ENCODE data around the gene SLC15A5. TPM values are rescaled to one million over a fixed set of nuclear protein-coding genes. Genes with fewer than 3 reads are reported as not detected.

SLC15A5 gene
- total RNA-seq, 1 experiment from 2014 or later: not detected

DNA sequence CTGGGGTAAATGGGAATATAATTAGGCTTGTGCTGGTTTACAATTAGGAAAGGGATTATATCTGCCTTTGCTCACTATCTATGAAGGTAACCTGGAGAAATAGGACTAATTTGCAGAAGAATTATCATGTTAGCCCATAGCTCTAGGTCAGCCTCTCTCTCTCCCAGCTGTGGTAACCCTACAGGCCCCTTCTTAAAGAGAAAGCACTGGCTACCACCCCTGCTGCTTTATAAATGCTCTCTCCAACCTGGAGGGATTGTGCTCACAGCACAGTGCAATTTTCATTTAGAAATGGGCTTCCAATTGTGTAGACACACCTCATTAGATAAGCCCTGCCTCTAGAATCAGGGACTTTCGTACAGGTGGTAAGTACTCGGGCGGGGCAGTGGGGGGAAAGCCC, 47.3 kb upstream of the SLC15A5 start:
- intact Hi-C loops (cut with micrococcal nuclease; ENCODE audit: unreplicated experiment) (no loop called here), in situ Hi-C loops (cut with HindIII; ENCODE audit: low pct_unique_long_range_greater_than_20kb, low sequenced_read_pairs) (no loop called here)
- no peak for DNase-seq (ENCODE audit: low read depth, low spot score)
- H3K9me3 ChIP-seq (ENCODE audit: control insufficient read depth, insufficient read depth, low read depth, low read length): no peaks in the 10 kb centered on the region
- H3K27me3 ChIP-seq (ENCODE audit: control insufficient read depth, insufficient read depth, low read length): no peaks in the 10 kb centered on the region
- no peak for ATAC-seq
- no peaks in the 10 kb centered on the region for H3K4me1 ChIP-seq (ENCODE audit: control insufficient read depth, insufficient read depth, low read length)
- POLR2A ChIA-PET: no interaction called here
- H3K4me3 ChIP-seq (ENCODE audit: low read depth in 2 of 2, low read length in 2 of 2): no peak overlapping the region
- CTCF ChIA-PET: no interaction called here
- no peaks in the 10 kb centered on the region for H3K36me3 ChIP-seq (ENCODE audit: control insufficient read depth, insufficient read depth, low read length)
- TF ChIP-seq POLR2AphosphoS5 (IDR thresholded peaks at IDR 0.05; ENCODE audit: low read depth, low read length) (no peak), TCF7L2 (IDR thresholded peaks at IDR 0.05; ENCODE audit: low read depth, low read length) (no peak), SIN3A (IDR thresholded peaks at IDR 0.05; ENCODE audit: borderline replicate concordance, insufficient read depth, low read depth, low read length) (no peak)
- TF ChIP-seq, protein P1, sequence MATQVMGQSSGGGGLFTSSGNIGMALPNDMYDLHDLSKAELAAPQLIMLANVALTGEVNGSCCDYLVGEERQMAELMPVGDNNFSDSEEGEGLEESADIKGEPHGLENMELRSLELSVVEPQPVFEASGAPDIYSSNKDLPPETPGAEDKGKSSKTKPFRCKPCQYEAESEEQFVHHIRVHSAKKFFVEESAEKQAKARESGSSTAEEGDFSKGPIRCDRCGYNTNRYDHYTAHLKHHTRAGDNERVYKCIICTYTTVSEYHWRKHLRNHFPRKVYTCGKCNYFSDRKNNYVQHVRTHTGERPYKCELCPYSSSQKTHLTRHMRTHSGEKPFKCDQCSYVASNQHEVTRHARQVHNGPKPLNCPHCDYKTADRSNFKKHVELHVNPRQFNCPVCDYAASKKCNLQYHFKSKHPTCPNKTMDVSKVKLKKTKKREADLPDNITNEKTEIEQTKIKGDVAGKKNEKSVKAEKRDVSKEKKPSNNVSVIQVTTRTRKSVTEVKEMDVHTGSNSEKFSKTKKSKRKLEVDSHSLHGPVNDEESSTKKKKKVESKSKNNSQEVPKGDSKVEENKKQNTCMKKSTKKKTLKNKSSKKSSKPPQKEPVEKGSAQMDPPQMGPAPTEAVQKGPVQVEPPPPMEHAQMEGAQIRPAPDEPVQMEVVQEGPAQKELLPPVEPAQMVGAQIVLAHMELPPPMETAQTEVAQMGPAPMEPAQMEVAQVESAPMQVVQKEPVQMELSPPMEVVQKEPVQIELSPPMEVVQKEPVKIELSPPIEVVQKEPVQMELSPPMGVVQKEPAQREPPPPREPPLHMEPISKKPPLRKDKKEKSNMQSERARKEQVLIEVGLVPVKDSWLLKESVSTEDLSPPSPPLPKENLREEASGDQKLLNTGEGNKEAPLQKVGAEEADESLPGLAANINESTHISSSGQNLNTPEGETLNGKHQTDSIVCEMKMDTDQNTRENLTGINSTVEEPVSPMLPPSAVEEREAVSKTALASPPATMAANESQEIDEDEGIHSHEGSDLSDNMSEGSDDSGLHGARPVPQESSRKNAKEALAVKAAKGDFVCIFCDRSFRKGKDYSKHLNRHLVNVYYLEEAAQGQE (IDR thresholded peaks at IDR 0.05; ENCODE audit: insufficient read depth in 1 of 2, low read depth in 2 of 2, low read length in 1 of 2): no peak
- TF ChIP-seq, protein P2, sequence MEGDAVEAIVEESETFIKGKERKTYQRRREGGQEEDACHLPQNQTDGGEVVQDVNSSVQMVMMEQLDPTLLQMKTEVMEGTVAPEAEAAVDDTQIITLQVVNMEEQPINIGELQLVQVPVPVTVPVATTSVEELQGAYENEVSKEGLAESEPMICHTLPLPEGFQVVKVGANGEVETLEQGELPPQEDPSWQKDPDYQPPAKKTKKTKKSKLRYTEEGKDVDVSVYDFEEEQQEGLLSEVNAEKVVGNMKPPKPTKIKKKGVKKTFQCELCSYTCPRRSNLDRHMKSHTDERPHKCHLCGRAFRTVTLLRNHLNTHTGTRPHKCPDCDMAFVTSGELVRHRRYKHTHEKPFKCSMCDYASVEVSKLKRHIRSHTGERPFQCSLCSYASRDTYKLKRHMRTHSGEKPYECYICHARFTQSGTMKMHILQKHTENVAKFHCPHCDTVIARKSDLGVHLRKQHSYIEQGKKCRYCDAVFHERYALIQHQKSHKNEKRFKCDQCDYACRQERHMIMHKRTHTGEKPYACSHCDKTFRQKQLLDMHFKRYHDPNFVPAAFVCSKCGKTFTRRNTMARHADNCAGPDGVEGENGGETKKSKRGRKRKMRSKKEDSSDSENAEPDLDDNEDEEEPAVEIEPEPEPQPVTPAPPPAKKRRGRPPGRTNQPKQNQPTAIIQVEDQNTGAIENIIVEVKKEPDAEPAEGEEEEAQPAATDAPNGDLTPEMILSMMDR (IDR thresholded peaks at IDR 0.05): no peak
- no TSS peak for BruUV-seq (replicated peaks)
- no peak overlapping the region for H3K27ac ChIP-seq (ENCODE audit: low read length)

DNA sequence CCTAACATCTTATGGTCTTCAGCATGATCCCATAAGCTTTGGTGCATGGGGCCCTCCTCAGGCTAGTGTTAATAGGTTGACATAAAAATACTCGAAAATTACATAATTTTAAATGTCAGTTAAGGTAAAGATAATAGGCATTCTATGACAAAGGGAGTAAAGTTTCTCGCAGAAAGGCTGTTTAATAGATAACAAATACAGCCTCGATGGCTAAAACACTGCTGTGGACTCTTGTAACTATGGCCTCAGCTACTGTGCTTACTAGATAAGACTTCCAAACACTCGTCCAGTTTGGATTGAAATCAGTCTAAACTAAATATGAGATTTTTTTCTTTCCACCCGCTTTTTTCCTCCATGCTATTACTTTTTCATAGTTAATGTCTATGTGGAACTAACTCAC, 46.8 kb upstream of the SLC15A5 start:
- no peaks in the 10 kb centered on the region for H3K36me3 ChIP-seq (ENCODE audit: control insufficient read depth, insufficient read depth, low read length)
- H3K9me3 ChIP-seq (ENCODE audit: control insufficient read depth, insufficient read depth, low read depth, low read length): no peaks in the 10 kb centered on the region
- ChIA-PET POLR2A (no interaction called here), CTCF (no interaction called here)
- TF ChIP-seq POLR2AphosphoS5 (IDR thresholded peaks at IDR 0.05; ENCODE audit: low read depth, low read length): no peak
- TF ChIP-seq, protein P1 (IDR thresholded peaks at IDR 0.05; ENCODE audit: insufficient read depth in 1 of 2, low read depth in 2 of 2, low read length in 1 of 2): no peak
- no peak for TF ChIP-seq SIN3A (IDR thresholded peaks at IDR 0.05; ENCODE audit: borderline replicate concordance, insufficient read depth, low read depth, low read length)
- no peak for TF ChIP-seq TCF7L2 (IDR thresholded peaks at IDR 0.05; ENCODE audit: low read depth, low read length)
- intact Hi-C loops (cut with micrococcal nuclease; ENCODE audit: unreplicated experiment) (no loop called here), in situ Hi-C loops (cut with HindIII; ENCODE audit: low pct_unique_long_range_greater_than_20kb, low sequenced_read_pairs) (no loop called here)
- BruUV-seq (replicated peaks): no TSS peak
- ATAC-seq: no peak
- H3K27me3 ChIP-seq (ENCODE audit: control insufficient read depth, insufficient read depth, low read length): no peaks in the 10 kb centered on the region
- no peak overlapping the region for H3K4me3 ChIP-seq (ENCODE audit: low read depth in 2 of 2, low read length in 2 of 2)
- no peaks in the 10 kb centered on the region for H3K4me1 ChIP-seq (ENCODE audit: control insufficient read depth, insufficient read depth, low read length)
- no peak for DNase-seq (ENCODE audit: low read depth, low spot score)
- H3K27ac ChIP-seq (ENCODE audit: low read length): no peak overlapping the region
